ENCODE measurements around the gene IL22.

IL22 gene

GRCh38 chr12:68199127-68199526 lies 54.3 kb downstream of the IL22 start:
- no peak overlapping the region for H3K27ac ChIP-seq
- TF ChIP-seq ZFX (IDR thresholded peaks at IDR 0.05; ENCODE audit: borderline replicate concordance) (no peak), CTCF (IDR thresholded peaks at IDR 0.05) (no peak)

- TF ChIP-seq ZFX (IDR thresholded peaks at IDR 0.05; ENCODE audit: borderline replicate concordance) = no peak
- TF ChIP-seq CTCF (IDR thresholded peaks at IDR 0.05) = no peak
- H3K27ac ChIP-seq = no peak overlapping the region
Measured at GRCh38 chr12:68198507-68199086, 54.8 kb downstream of the IL22 start.
